SU-DHL-6 (cell line): Measurements from ENCODE around the gene THOC1.

ENCODE experiments used
- H2AFZ ChIP-seq: fragments of 200-600 bp; sonication (generic); 2 replicates; pipeline ENCODE4 v1.6.1; 2014; ENCODE audit warnings: low read depth, mild to moderate bottlenecking, moderate library complexity, mixed read lengths, antibody characterized with exemption, low read length; ENCODE audit not compliant: severe bottlenecking
- H3F3A ChIP-seq: fragments of 200-600 bp; shearing (Covaris generic); 2 replicates; pipeline ENCODE4 v1.6.0; 2016; ENCODE audit warnings: antibody characterized with exemption, mild to moderate bottlenecking; ENCODE audit not compliant: insufficient read depth
- H3K27ac ChIP-seq: fragments of 200-600 bp; sonication (generic); 2 replicates; pipeline ENCODE4 v1.5.1; 2016; ENCODE audit warnings: low read depth, mild to moderate bottlenecking, low read length, moderate library complexity, mixed read lengths
- H3K27me3 ChIP-seq: fragments of 200-600 bp; sonication (generic), shearing (Covaris generic); 2 replicates; pipeline ENCODE4 v1.6.0; 2014; ENCODE audit warnings: mild to moderate bottlenecking, low read length
- H3K36me3 ChIP-seq: fragments of 200-600 bp; sonication (generic); 2 replicates; pipeline ENCODE4 v1.6.1; 2014; ENCODE audit warnings: mild to moderate bottlenecking, low read length, mixed read lengths
- H3K4me2 ChIP-seq: fragments of 300-600, 200-600 bp; shearing (Covaris generic), sonication (generic); 2 replicates; pipeline ENCODE4 v1.6.0; 2014; ENCODE audit warnings: low read length, low read depth, mild to moderate bottlenecking; ENCODE audit not compliant: poor library complexity, severe bottlenecking
- H3K4me3 ChIP-seq: fragments of 200-600 bp; sonication (generic); 2 replicates; pipeline ENCODE4 v1.5.1; 2014; ENCODE audit warnings: antibody characterized with exemption, low read length, mild to moderate bottlenecking, mixed read lengths; ENCODE audit not compliant: insufficient read depth, poor library complexity, severe bottlenecking
- H3K79me2 ChIP-seq: fragments of 200-600 bp; sonication (generic); 2 replicates; pipeline ENCODE4 v1.6.1; 2014; ENCODE audit warnings: mild to moderate bottlenecking, low read length, moderate library complexity; ENCODE audit not compliant: insufficient read depth
- H3K9ac ChIP-seq: fragments of 200-600 bp; sonication (generic); 2 replicates; pipeline ENCODE4 v1.7.0; 2014; ENCODE audit warnings: mild to moderate bottlenecking, low read length
- H3K9me2 ChIP-seq: fragments of 200-600 bp; sonication (generic); replicated peaks from 2 replicates; pipeline ENCODE4 v1.6.1; 2014; ENCODE audit warnings: low read length; ENCODE audit not compliant: insufficient read depth
- H3K9me3 ChIP-seq: fragments of 200-600 bp; sonication (generic); 2 replicates; pipeline ENCODE4 v1.6.1; 2014; ENCODE audit warnings: low read length, mixed read lengths; ENCODE audit not compliant: insufficient read depth
- H4K20me1 ChIP-seq: fragments of 200-600 bp; sonication (generic); 2 replicates; pipeline ENCODE4 v1.6.1; 2014; ENCODE audit warnings: low read depth, mild to moderate bottlenecking, antibody characterized with exemption, low read length, moderate library complexity, mixed read lengths
- CTCF ChIP-seq: fragments of 200-600 bp; sonication (generic); IDR thresholded peaks from one replicate; pipeline ENCODE4 v1.5.1; 2017; ENCODE audit warnings: antibody characterized with exemption, mild to moderate bottlenecking, low read length, moderate library complexity; ENCODE audit not compliant: insufficient read depth, poor library complexity, severe bottlenecking
- EZH2phosphoT487 ChIP-seq: fragments of 200-600 bp; sonication (generic), shearing (Covaris generic); conservative IDR thresholded peaks from 2 replicates; pipeline ENCODE4 v1.6.1; 2018; ENCODE audit warnings: mild to moderate bottlenecking, antibody characterized with exemption, low read length, moderate library complexity, mixed read lengths

Gene THOC1

GRCh38 chr18:295756-296490 is 28.1 kb upstream of the THOC1 start:
- H3K9me2 ChIP-seq = no peaks in the 10 kb centered on the region
- no peak overlapping the region for H3K27ac ChIP-seq
- no peak overlapping the region for H3K9ac ChIP-seq
- H3F3A ChIP-seq = no peaks in the 10 kb centered on the region
- H3K9me3 ChIP-seq = no peaks in the 10 kb centered on the region
- H3K4me2 ChIP-seq = no peak overlapping the region
- TF ChIP-seq EZH2phosphoT487 (no peak), CTCF (no peak)
- no peak overlapping the region for H2AFZ ChIP-seq
- no peaks in the 10 kb centered on the region for H3K79me2 ChIP-seq
- H3K36me3 ChIP-seq = no peaks in the 10 kb centered on the region
- no peaks in the 10 kb centered on the region for H3K27me3 ChIP-seq
- no peaks in the 10 kb centered on the region for H4K20me1 ChIP-seq
- no peak overlapping the region for H3K4me3 ChIP-seq

GRCh38 chr18:294566-294965 is 26.7 kb upstream of the THOC1 start:
- no peaks in the 10 kb centered on the region for H3K27me3 ChIP-seq
- H3F3A ChIP-seq = no peaks in the 10 kb centered on the region
- no peaks in the 10 kb centered on the region for H3K36me3 ChIP-seq
- no peak overlapping the region for H3K4me3 ChIP-seq
- H3K79me2 ChIP-seq = no peaks in the 10 kb centered on the region
- no peak overlapping the region for H3K27ac ChIP-seq
- no peak overlapping the region for H3K4me2 ChIP-seq
- no peaks in the 10 kb centered on the region for H4K20me1 ChIP-seq
- H3K9ac ChIP-seq = no peak overlapping the region
- no peak overlapping the region for H2AFZ ChIP-seq
- no peaks in the 10 kb centered on the region for H3K9me3 ChIP-seq
- no peaks in the 10 kb centered on the region for H3K9me2 ChIP-seq
- TF ChIP-seq EZH2phosphoT487 (no peak), CTCF (no peak)

- Histone ChIP-seq H3K9me3 (no peaks in the 10 kb centered on the region), H3K36me3 (no peaks in the 10 kb centered on the region), H3K27ac (no peak overlapping the region), H3F3A (no peaks in the 10 kb centered on the region), H3K4me2 (no peak overlapping the region), H3K79me2 (no peaks in the 10 kb centered on the region), H3K4me3 (no peak overlapping the region), H3K9ac (no peak overlapping the region), H3K9me2 (no peaks in the 10 kb centered on the region), H4K20me1 (no peaks in the 10 kb centered on the region), H3K27me3 (no peaks in the 10 kb centered on the region), H2AFZ (no peak overlapping the region)
- TF ChIP-seq CTCF (no peak), EZH2phosphoT487 (no peak)
Measured at GRCh38 chr18:293536-293935, 25.7 kb upstream of the THOC1 start.
